Esophagus squamous epithelium (tissue), 5 donors: ENCODE results near the gene SPG21. TPM values are rescaled to one million over a fixed set of nuclear protein-coding genes. Genes with fewer than 3 reads are reported as not detected.

Experiments used
- DNase-seq: peaks from one replicate; lab custom pipeline; 2025; lab: John Stamatoyannopoulos, UW
- H3K27ac ChIP-seq, 4 donors: fragments of 200-600 bp; sonication (generic); one replicate each; pipeline ENCODE4 v1.5.1; 2016 to 2019; ENCODE audit warnings: mild to moderate bottlenecking in 1 of 4
- H3K27me3 ChIP-seq, 4 donors: fragments of 200-600 bp; sonication (generic); 1 replicate in 3 of 4; 2 replicates in 1 of 4; pipeline versions ENCODE4 v1.5.1 to v1.6.0; 2017 to 2021; ENCODE audit warnings: antibody characterized with exemption in 1 of 4
- H3K36me3 ChIP-seq, 3 donors: fragments of 200-600 bp; sonication (generic); one replicate each; pipeline ENCODE4 v1.5.1; 2016 to 2019
- H3K4me1 ChIP-seq, 3 donors: fragments of 200-600 bp; sonication (generic); one replicate each; pipeline ENCODE4 v1.5.1; 2017 to 2019
- H3K4me3 ChIP-seq, 4 donors: fragments of 200-600 bp; sonication (generic); 1 replicate in 3 of 4; 2 replicates in 1 of 4; pipeline ENCODE4 v1.5.1; 2016 to 2019; ENCODE audit warnings: mild to moderate bottlenecking in 2 of 4, moderate library complexity in 1 of 4
- H3K9me3 ChIP-seq, 3 donors: fragments of 200-600 bp; sonication (generic); one replicate each; pipeline ENCODE4 v1.5.1; 2016 to 2019
- POLR2A ChIP-seq, 4 donors: fragments of 450-650 bp; IDR thresholded peaks; one replicate each; pipeline ENCODE4 v1.6.1; 2017; ENCODE audit warnings: antibody characterized with exemption in 4 of 4, mild to moderate bottlenecking in 4 of 4, moderate library complexity in 3 of 4
- WGBS, 2 donors: methylation state at CpG; one replicate each; pipeline ENCODE4 v1.1.5; 2018; 5-methylcytosine and 5-hydroxymethylcytosine counted together
- intact Hi-C: fragments of 100-400 bp; cut with DNase I; formaldehyde crosslinking; loops from one replicate; pipeline ENCODE4 v1.15.0; 2022
- total RNA-seq, 4 donors: library from RNA; depleted of rRNA; stranded (reverse); fragments of >200 nt; gene quantifications; one replicate each; pipeline ENCODE4 v1.1.0, GENCODE V29; 2016
- TF ChIP-seq, protein P1 (sequence below), 6 experiments: fragments of 450-650 bp in 4 of 6; fragments of 200-600 bp in 2 of 6; sonication (generic) in 2 of 6; IDR thresholded peaks; one replicate each; pipeline ENCODE4 v1.5.1; 2016 to 2019; ENCODE audit warnings: antibody characterized with exemption in 6 of 6, mild to moderate bottlenecking in 4 of 6, moderate library complexity in 4 of 6
- donor health status: DM: yes; HTN: yes; CAD: no.

SPG21 gene
- total RNA-seq, 4 donors from 2014 or later, result 41.3 to 67.3 (median 59.6) TPM

DNA sequence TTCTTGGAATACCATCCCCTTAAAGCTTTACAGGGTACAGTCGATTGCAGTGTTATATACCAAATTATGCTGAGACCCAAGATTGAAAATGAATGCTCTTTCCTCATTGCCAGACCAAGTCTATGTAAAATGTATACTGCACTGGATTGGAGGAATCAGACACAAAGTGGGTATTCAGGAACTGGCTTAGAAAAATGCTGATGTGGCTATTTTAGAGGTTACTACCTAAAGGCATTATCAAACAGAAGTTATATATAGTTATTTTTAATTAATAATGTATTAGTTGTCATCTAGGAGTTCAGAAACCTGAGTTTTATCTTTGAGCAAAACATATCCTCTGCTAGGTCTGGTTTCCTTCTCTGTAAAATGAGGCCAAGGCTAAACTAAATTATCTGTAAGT is 3.6 kb upstream of the SPG21 start:
- intact Hi-C loops, result no loop called here
- TF ChIP-seq, protein P1, sequence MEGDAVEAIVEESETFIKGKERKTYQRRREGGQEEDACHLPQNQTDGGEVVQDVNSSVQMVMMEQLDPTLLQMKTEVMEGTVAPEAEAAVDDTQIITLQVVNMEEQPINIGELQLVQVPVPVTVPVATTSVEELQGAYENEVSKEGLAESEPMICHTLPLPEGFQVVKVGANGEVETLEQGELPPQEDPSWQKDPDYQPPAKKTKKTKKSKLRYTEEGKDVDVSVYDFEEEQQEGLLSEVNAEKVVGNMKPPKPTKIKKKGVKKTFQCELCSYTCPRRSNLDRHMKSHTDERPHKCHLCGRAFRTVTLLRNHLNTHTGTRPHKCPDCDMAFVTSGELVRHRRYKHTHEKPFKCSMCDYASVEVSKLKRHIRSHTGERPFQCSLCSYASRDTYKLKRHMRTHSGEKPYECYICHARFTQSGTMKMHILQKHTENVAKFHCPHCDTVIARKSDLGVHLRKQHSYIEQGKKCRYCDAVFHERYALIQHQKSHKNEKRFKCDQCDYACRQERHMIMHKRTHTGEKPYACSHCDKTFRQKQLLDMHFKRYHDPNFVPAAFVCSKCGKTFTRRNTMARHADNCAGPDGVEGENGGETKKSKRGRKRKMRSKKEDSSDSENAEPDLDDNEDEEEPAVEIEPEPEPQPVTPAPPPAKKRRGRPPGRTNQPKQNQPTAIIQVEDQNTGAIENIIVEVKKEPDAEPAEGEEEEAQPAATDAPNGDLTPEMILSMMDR (IDR thresholded peaks at IDR 0.05), result no peak
- no peak for TF ChIP-seq POLR2A (IDR thresholded peaks at IDR 0.05)
- H3K36me3 ChIP-seq, result no peaks in the 10 kb centered on the region
- H3K4me3 ChIP-seq, result no peak overlapping the region
- H3K4me1 ChIP-seq, result peaks cover 4 to 13% (median 8%) of the 10 kb centered on the region in 3 donors
- whole genome bisulfite sequencing, 2 donors, result 38 to 53% methylated on average over 1 of the region's 1 CpG
- no peaks in the 10 kb centered on the region for H3K27me3 ChIP-seq
- no peak for DNase-seq
- no peak overlapping the region for H3K27ac ChIP-seq
- no peaks in the 10 kb centered on the region for H3K9me3 ChIP-seq

DNA sequence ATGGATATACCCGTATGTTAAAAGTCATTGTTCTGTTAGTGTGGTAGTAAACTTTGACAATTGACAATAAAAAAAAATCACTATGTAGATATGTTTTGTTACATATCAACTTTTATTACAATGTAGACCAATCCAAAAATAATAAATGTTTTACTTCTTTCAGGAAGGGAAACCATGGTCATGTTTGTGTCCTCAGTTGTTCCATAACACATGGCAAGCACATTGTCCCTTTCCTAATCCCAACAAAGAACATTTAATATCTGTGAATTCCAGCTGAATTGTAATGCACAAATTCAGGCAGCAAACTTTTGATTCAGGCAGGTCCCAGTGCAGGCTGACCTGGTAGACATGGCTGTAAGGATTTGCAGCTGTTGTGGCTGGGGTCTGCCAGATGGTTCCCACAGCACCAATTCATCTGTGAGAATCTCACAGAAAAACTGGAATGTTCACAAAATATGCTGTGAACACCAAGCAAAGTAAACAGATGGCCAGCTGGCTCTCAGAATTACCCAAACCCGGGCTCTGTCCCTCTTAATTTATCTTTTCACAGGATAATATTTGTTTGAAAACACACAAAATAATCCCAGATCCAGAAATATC is 1.9 kb upstream of the SPG21 start:
- Histone ChIP-seq H3K27ac (no peak overlapping the region), H3K4me1 (peaks cover 4 to 30% (median 17%) of the 10 kb centered on the region in 3 donors), H3K9me3 (no peaks in the 10 kb centered on the region), H3K27me3 (no peaks in the 10 kb centered on the region), H3K36me3 (no peaks in the 10 kb centered on the region), H3K4me3 (no peak overlapping the region)
- WGBS, 2 donors, result 58 to 60% methylated on average over 2 of the region's 2 CpGs
- intact Hi-C loops, result no loop called here
- TF ChIP-seq POLR2A (IDR thresholded peaks at IDR 0.05), result no peak
- TF ChIP-seq, protein P1 (IDR thresholded peaks at IDR 0.05), result no peak
- DNase-seq, result no peak

DNA sequence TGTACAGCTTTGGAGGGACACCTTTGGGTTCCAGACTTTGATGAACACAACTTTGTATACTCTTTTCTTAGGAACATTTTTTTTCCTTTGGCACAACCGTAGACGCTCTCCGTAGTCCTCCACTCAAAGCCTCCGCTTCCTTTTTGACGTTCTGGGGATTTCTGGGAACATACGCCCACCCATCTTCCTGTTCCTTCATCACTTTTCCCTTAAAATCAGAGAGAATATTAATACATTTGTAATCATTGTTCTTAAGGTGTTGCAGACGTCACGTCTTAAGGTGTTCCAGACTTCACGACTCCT is 405 bp upstream of the SPG21 start:
- 1% methylated on average over 9 of the region's 9 CpGs for WGBS, 2 donors
- TF ChIP-seq POLR2A (IDR thresholded peaks at IDR 0.05), result peak in 1 of 4 donors; percentile 3
- TF ChIP-seq, protein P1 (IDR thresholded peaks at IDR 0.05), result no peak
- Histone ChIP-seq H3K27ac (peak overlapping the region; percentile 89 to 97 (median 93)), H3K4me1 (peaks cover 4 to 42% (median 28%) of the 10 kb centered on the region in 3 donors), H3K36me3 (no peaks in the 10 kb centered on the region), H3K4me3 (peak overlapping the region; percentile 87 to 97 (median 94)), H3K9me3 (no peaks in the 10 kb centered on the region), H3K27me3 (no peaks in the 10 kb centered on the region)
- DNase-seq, result no peak
- intact Hi-C loops, result no loop called here

DNA sequence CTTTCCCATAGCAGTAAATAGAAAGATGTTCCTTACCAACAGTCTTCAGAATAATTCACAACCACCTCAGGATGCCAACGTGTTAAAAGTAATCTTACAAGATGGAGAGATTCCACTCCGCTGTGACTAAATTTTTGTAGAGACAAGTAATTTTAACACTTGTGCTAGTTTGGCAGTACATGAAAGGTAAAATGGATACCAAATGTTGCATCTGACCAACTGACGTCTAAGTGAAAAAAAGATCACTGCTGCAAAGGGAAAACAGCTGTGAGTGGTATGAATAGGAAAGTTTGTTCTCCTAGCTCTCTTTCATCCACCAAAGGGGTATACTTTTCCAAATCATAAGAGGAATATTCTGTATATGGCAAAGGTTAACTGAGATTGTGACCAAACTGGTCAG is 2.6 kb downstream of the SPG21 start:
- Histone ChIP-seq H3K27ac (no peak overlapping the region), H3K9me3 (no peaks in the 10 kb centered on the region), H3K27me3 (no peaks in the 10 kb centered on the region), H3K36me3 (peaks cover 0 to 13% (median 0%) of the 10 kb centered on the region in 3 donors), H3K4me3 (no peak overlapping the region), H3K4me1 (peaks cover 12 to 59% (median 41%) of the 10 kb centered on the region in 3 donors)
- WGBS, 2 donors, result 52 to 60% methylated on average over 3 of the region's 3 CpGs
- intact Hi-C loops, result no loop called here
- TF ChIP-seq, protein P1 (IDR thresholded peaks at IDR 0.05), result no peak
- no peak for TF ChIP-seq POLR2A (IDR thresholded peaks at IDR 0.05)
- DNase-seq, result no peak

DNA sequence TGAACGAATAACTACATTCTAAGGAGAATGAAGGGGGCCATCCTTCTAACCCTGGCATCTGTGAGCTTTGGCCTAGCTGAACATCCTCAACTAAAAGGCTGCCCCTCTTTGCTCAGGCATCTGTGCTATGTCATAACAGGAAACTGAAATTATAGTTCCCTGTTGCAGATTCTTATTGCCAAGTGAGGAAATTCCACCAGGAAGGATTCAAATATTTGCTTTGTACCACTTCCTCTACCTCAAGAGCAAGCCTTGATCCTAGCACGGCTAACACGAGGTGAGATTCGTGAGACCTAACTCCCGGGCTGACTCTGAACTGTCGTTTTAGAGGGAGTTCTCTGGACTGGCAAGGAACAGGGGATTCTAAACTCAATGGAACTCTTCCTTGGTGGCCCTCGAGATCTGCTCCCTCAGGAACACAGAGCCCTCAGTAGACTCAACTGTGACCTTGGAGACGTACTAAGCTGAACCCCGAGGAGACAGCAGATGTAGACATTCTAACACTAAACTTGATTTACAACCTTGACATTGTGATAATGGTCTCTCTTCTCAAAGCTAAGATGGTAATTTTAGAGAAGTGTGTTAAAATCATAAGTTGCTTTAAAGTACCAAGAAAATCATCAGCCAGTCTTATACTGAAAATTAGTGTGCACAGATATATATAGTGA is 4.2 kb downstream of the SPG21 start:
- Histone ChIP-seq H3K27me3 (no peaks in the 10 kb centered on the region), H3K36me3 (peaks cover 0 to 23% (median 0%) of the 10 kb centered on the region in 3 donors), H3K9me3 (no peaks in the 10 kb centered on the region), H3K4me3 (peak overlapping the region in 1 of 4 donors; percentile 1), H3K27ac (peak overlapping the region; percentile 55 to 77 (median 68)), H3K4me1 (peaks cover 12 to 66% (median 42%) of the 10 kb centered on the region in 3 donors)
- TF ChIP-seq POLR2A (IDR thresholded peaks at IDR 0.05), result no peak
- TF ChIP-seq, protein P1 (IDR thresholded peaks at IDR 0.05), result no peak
- intact Hi-C loops, result no loop called here
- no peak for DNase-seq
- WGBS, 2 donors, result 41 to 55% methylated on average over 5 to 7 of the region's 9 CpGs
